Upper lobe of left lung (tissue), 4 donors: Measurements from ENCODE around the gene VN1R2.
"Not testable (repeated sequence)": the region's sequence is repeated elsewhere in the genome, so short reads cannot be mapped to it uniquely, and the experiment has no call there.

Experiments used
- EP300 ChIP-seq, 4 donors: sonication (generic); formaldehyde crosslinking; IDR thresholded peaks; one replicate each; pipeline ENCODE4 v1.5.1; 2017; ENCODE audit warnings: antibody characterized with exemption in 4 of 4, control low read depth in 2 of 4
- POLR2A ChIP-seq, 4 donors: fragments of 450-650 bp; IDR thresholded peaks; one replicate each; pipeline ENCODE4 v1.5.1; 2016 to 2017; ENCODE audit warnings: antibody characterized with exemption in 4 of 4, mild to moderate bottlenecking in 2 of 4
- POLR2AphosphoS5 ChIP-seq, 2 donors: sonication (generic); formaldehyde crosslinking; IDR thresholded peaks; one replicate each; pipeline ENCODE4 v1.5.1; 2017; ENCODE audit warnings: antibody characterized with exemption in 2 of 2
- TF ChIP-seq, protein P1 (sequence below), 6 experiments: fragments of 450-650 bp in 4 of 6; fragments of 200-600 bp in 2 of 6; sonication (generic) in 2 of 6; IDR thresholded peaks; one replicate each; pipeline ENCODE4 v1.5.1; 2016 to 2019; ENCODE audit warnings: antibody characterized with exemption in 6 of 6

DNA sequence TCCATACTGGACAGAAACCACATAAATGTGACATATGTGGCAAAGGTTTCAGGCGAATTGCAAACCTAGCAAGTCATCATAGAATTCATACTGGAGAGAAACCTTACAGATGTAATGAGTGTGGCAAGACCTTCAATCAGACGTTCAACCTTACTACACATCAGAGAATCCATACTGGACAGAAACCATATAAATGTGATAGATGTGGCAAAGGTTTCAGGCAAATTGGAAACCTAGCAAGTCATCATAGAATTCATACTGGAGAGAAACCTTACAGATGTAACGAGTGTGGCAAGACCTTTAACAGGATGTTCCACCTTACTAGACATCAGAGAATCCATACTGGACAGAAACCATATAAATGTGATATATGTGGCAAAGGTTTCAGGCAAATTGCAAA, 46.5 kb upstream of the VN1R2 start:
- TF ChIP-seq, protein P1, sequence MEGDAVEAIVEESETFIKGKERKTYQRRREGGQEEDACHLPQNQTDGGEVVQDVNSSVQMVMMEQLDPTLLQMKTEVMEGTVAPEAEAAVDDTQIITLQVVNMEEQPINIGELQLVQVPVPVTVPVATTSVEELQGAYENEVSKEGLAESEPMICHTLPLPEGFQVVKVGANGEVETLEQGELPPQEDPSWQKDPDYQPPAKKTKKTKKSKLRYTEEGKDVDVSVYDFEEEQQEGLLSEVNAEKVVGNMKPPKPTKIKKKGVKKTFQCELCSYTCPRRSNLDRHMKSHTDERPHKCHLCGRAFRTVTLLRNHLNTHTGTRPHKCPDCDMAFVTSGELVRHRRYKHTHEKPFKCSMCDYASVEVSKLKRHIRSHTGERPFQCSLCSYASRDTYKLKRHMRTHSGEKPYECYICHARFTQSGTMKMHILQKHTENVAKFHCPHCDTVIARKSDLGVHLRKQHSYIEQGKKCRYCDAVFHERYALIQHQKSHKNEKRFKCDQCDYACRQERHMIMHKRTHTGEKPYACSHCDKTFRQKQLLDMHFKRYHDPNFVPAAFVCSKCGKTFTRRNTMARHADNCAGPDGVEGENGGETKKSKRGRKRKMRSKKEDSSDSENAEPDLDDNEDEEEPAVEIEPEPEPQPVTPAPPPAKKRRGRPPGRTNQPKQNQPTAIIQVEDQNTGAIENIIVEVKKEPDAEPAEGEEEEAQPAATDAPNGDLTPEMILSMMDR (IDR thresholded peaks at IDR 0.05): not testable (repeated sequence)
- TF ChIP-seq POLR2AphosphoS5, POLR2A, EP300 (IDR thresholded peaks at IDR 0.05): not testable (repeated sequence)
